SKM-1 treated with dmso at 0.1 percent for 144 hours (cell line): Measurements from ENCODE around the gene DIP2C.
"Not testable (repeated sequence)": the region's sequence is repeated elsewhere in the genome, so short reads cannot be mapped to it uniquely, and the experiment has no call there.

Source experiments
- DNase-seq: peaks from one replicate; lab custom pipeline; 2025; ENCODE audit not compliant: unreplicated experiment; lab: John Stamatoyannopoulos, UW

DIP2C gene

GRCh38 chr10:472241-472910 is 217.1 kb downstream of the DIP2C start:
- no peak for DNase-seq

- no peak for DNase-seq
These were observed 219.0 kb downstream of the DIP2C start for GRCh38 chr10:470339-471003.

GRCh38 chr10:469947-470338 is 219.5 kb downstream of the DIP2C start:
- no peak for DNase-seq

GRCh38 chr10:459743-460142 is 229.7 kb downstream of the DIP2C start:
- DNase-seq = no peak

- no peak for DNase-seq
These were observed 231.0 kb downstream of the DIP2C start for GRCh38 chr10:458421-458851.

GRCh38 chr10:456486-456885 is 233.0 kb downstream of the DIP2C start:
- no peak for DNase-seq

- DNase-seq = no peak
These were observed 234.6 kb downstream of the DIP2C start for GRCh38 chr10:454860-455259.

- no peak for DNase-seq
These were observed 235.8 kb downstream of the DIP2C start for GRCh38 chr10:453647-454046.

- DNase-seq = no peak
These were observed 236.7 kb downstream of the DIP2C start for GRCh38 chr10:452512-453426.

GRCh38 chr10:451856-452255 is 237.6 kb downstream of the DIP2C start:
- no peak for DNase-seq

- no peak for DNase-seq
These were observed 238.4 kb downstream of the DIP2C start for GRCh38 chr10:451021-451471.

- DNase-seq = no peak
These were observed 239.0 kb downstream of the DIP2C start for GRCh38 chr10:450463-450862.

GRCh38 chr10:449331-449730 is 240.1 kb downstream of the DIP2C start:
- not testable (repeated sequence) for DNase-seq

- no peak for DNase-seq
These were observed 246.0 kb downstream of the DIP2C start for GRCh38 chr10:443459-443858.

GRCh38 chr10:442209-442608 is 247.3 kb downstream of the DIP2C start:
- DNase-seq = no peak

- no peak for DNase-seq
These were observed 247.8 kb downstream of the DIP2C start for GRCh38 chr10:441659-442058.

GRCh38 chr10:440127-440526 is 249.3 kb downstream of the DIP2C start:
- DNase-seq = no peak

GRCh38 chr10:437698-438490 is 251.6 kb downstream of the DIP2C start:
- DNase-seq = no peak

GRCh38 chr10:436911-437665 is 252.4 kb downstream of the DIP2C start:
- DNase-seq = no peak

- DNase-seq = no peak
These were observed 253.3 kb downstream of the DIP2C start for GRCh38 chr10:436013-436697.
